OCI-LY3 (cell line): ENCODE measurements around the gene ZNF839.

Experiments
- H2AFZ ChIP-seq: fragments of 200-600, 300-600 bp; shearing (Covaris generic); 2 replicates; pipeline ENCODE4 v1.6.0; 2014; ENCODE audit warnings: antibody characterized with exemption, low read depth, low read length
- H3K27ac ChIP-seq: fragments of 200-600, 300-600 bp; sonication (generic); 2 replicates; pipeline ENCODE4 v1.5.1; 2014; ENCODE audit warnings: mild to moderate bottlenecking, low read length, moderate library complexity, mixed read lengths
- H3K27me3 ChIP-seq: fragments of 200-600, 300-600 bp; sonication (generic); 2 replicates; pipeline ENCODE4 v1.6.1; 2014; ENCODE audit warnings: low read depth, low read length, mixed read lengths
- H3K36me3 ChIP-seq: fragments of 200-600, 300-600 bp; sonication (generic); replicated peaks from 2 replicates; pipeline ENCODE3; 2014; ENCODE audit warnings: low read depth, low read length, mixed read lengths
- H3K4me1 ChIP-seq: fragments of 300-600, 200-600 bp; sonication (generic); 2 replicates; pipeline ENCODE4 v1.6.1; 2014; ENCODE audit warnings: low read length, mixed read lengths
- H3K4me2 ChIP-seq: fragments of 200-600, 300-600 bp; sonication (generic); 2 replicates; pipeline ENCODE4 v1.6.1; 2014; ENCODE audit warnings: low read length, mixed read lengths
- H3K4me3 ChIP-seq: fragments of 300-600, 200-600 bp; sonication (generic); 2 replicates; pipeline ENCODE4 v1.5.1; 2014; ENCODE audit warnings: antibody characterized with exemption, mild to moderate bottlenecking, low read length, moderate library complexity
- H3K79me2 ChIP-seq: fragments of 300-600, 200-600 bp; shearing (Covaris generic); 2 replicates; pipeline ENCODE4 v1.6.1; 2014; ENCODE audit warnings: mild to moderate bottlenecking, low read length, mixed read lengths
- H3K9ac ChIP-seq: fragments of 300-600, 200-600 bp; shearing (Covaris generic); 2 replicates; pipeline ENCODE4 v1.6.0; 2014; ENCODE audit warnings: mild to moderate bottlenecking, low read length, moderate library complexity
- H3K9me3 ChIP-seq: fragments of 200-600, 300-600 bp; shearing (Covaris generic); 2 replicates; pipeline ENCODE4 v1.6.1; 2014; ENCODE audit warnings: low read length, mixed read lengths; ENCODE audit not compliant: insufficient read depth
- H4K20me1 ChIP-seq: fragments of 200-600, 300-600 bp; sonication (generic); 2 replicates; pipeline ENCODE4 v1.6.1; 2016; ENCODE audit warnings: low read length, mixed read lengths; ENCODE audit not compliant: insufficient read depth
- EZH2phosphoT487 ChIP-seq: fragments of 200-600 bp; shearing (Covaris generic); IDR thresholded peaks from 2 replicates; pipeline ENCODE4 v1.6.1; 2018; ENCODE audit warnings: antibody characterized with exemption, mixed run types, low read depth
- TF ChIP-seq, protein P1 (sequence below): fragments of 200-600, 300-600 bp; sonication (generic); IDR thresholded peaks from 2 replicates; pipeline ENCODE4 v1.5.1; 2014; ENCODE audit warnings: antibody characterized with exemption, low read length, low read depth

The ZNF839 gene

DNA sequence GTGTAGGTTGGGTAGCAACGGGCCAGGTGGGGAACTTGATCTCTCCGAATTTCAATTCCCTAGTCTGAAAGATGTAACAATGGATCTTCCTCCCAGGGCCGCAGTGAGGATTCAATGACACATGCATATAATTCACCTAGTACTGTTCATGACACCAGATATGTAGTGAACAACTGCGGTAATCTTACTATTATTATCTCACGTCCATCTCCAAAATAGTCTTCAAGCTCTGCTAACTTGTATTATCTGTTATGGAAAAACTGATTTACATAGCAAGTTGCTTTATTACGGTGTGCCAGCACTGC is 41.0 kb upstream of the ZNF839 start:
- Histone ChIP-seq H3K9ac (no peak overlapping the region), H3K9me3 (no peaks in the 10 kb centered on the region), H3K4me1 (no peaks in the 10 kb centered on the region), H3K79me2 (no peaks in the 10 kb centered on the region), H3K27ac (no peak overlapping the region), H3K4me2 (no peak overlapping the region), H4K20me1 (no peaks in the 10 kb centered on the region), H3K4me3 (no peak overlapping the region), H2AFZ (no peak overlapping the region), H3K36me3 (no peaks in the 10 kb centered on the region), H3K27me3 (no peaks in the 10 kb centered on the region)
- TF ChIP-seq EZH2phosphoT487: no peak
- TF ChIP-seq, protein P1, sequence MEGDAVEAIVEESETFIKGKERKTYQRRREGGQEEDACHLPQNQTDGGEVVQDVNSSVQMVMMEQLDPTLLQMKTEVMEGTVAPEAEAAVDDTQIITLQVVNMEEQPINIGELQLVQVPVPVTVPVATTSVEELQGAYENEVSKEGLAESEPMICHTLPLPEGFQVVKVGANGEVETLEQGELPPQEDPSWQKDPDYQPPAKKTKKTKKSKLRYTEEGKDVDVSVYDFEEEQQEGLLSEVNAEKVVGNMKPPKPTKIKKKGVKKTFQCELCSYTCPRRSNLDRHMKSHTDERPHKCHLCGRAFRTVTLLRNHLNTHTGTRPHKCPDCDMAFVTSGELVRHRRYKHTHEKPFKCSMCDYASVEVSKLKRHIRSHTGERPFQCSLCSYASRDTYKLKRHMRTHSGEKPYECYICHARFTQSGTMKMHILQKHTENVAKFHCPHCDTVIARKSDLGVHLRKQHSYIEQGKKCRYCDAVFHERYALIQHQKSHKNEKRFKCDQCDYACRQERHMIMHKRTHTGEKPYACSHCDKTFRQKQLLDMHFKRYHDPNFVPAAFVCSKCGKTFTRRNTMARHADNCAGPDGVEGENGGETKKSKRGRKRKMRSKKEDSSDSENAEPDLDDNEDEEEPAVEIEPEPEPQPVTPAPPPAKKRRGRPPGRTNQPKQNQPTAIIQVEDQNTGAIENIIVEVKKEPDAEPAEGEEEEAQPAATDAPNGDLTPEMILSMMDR: no peak

- no peak overlapping the region for H3K4me2 ChIP-seq
- no peaks in the 10 kb centered on the region for H3K27me3 ChIP-seq
- H4K20me1 ChIP-seq: no peaks in the 10 kb centered on the region
- H3K9ac ChIP-seq: no peak overlapping the region
- H3K79me2 ChIP-seq: no peaks in the 10 kb centered on the region
- H3K4me3 ChIP-seq: no peak overlapping the region
- H3K4me1 ChIP-seq: no peaks in the 10 kb centered on the region
- no peak overlapping the region for H2AFZ ChIP-seq
- H3K9me3 ChIP-seq: no peaks in the 10 kb centered on the region
- TF ChIP-seq EZH2phosphoT487: no peak
- TF ChIP-seq, protein P1: no peak
- no peaks in the 10 kb centered on the region for H3K36me3 ChIP-seq
- no peak overlapping the region for H3K27ac ChIP-seq
These were observed 40.3 kb upstream of the ZNF839 start for GRCh38 chr14:102279282-102279681.

- Histone ChIP-seq H3K4me2 (no peak overlapping the region), H3K27me3 (no peaks in the 10 kb centered on the region), H3K9ac (no peak overlapping the region), H3K27ac (no peak overlapping the region), H3K79me2 (no peaks in the 10 kb centered on the region), H3K36me3 (no peaks in the 10 kb centered on the region), H2AFZ (no peak overlapping the region), H3K4me3 (no peak overlapping the region), H4K20me1 (no peaks in the 10 kb centered on the region), H3K4me1 (no peaks in the 10 kb centered on the region), H3K9me3 (no peaks in the 10 kb centered on the region)
- TF ChIP-seq, protein P1: no peak
- TF ChIP-seq EZH2phosphoT487: no peak
These were observed 39.7 kb upstream of the ZNF839 start for GRCh38 chr14:102279688-102280348.

GRCh38 chr14:102280376-102280962 is 39.1 kb upstream of the ZNF839 start:
- H3K4me2 ChIP-seq: no peak overlapping the region
- H3K36me3 ChIP-seq: no peaks in the 10 kb centered on the region
- H3K27me3 ChIP-seq: no peaks in the 10 kb centered on the region
- no peak overlapping the region for H3K27ac ChIP-seq
- H3K9me3 ChIP-seq: no peaks in the 10 kb centered on the region
- no peak for TF ChIP-seq EZH2phosphoT487
- TF ChIP-seq, protein P1: no peak
- H2AFZ ChIP-seq: no peak overlapping the region
- no peak overlapping the region for H3K4me3 ChIP-seq
- H3K79me2 ChIP-seq: no peaks in the 10 kb centered on the region
- no peaks in the 10 kb centered on the region for H3K4me1 ChIP-seq
- H4K20me1 ChIP-seq: no peaks in the 10 kb centered on the region
- H3K9ac ChIP-seq: no peak overlapping the region
